Uterus (tissue), 2 donors: ENCODE data around the gene CLDN7.
A peak's percentile ranks its signal among the peaks of the same experiment; 100 is the strongest.

Experiments
- POLR2A ChIP-seq, 2 donors: fragments of 450-650 bp; IDR thresholded peaks; one replicate each; pipeline ENCODE4 v1.6.1; 2016; ENCODE audit warnings: antibody characterized with exemption in 2 of 2, mild to moderate bottlenecking in 1 of 2, moderate library complexity in 1 of 2
- TF ChIP-seq, protein P1 (sequence below), 4 experiments: fragments of 200-600 bp in 2 of 4; fragments of 450-650 bp in 2 of 4; sonication (generic) in 2 of 4; IDR thresholded peaks; one replicate each; pipeline ENCODE4 v1.5.1; 2016 to 2019; ENCODE audit warnings: antibody characterized with exemption in 4 of 4, mild to moderate bottlenecking in 2 of 4, moderate library complexity in 1 of 4

DNA sequence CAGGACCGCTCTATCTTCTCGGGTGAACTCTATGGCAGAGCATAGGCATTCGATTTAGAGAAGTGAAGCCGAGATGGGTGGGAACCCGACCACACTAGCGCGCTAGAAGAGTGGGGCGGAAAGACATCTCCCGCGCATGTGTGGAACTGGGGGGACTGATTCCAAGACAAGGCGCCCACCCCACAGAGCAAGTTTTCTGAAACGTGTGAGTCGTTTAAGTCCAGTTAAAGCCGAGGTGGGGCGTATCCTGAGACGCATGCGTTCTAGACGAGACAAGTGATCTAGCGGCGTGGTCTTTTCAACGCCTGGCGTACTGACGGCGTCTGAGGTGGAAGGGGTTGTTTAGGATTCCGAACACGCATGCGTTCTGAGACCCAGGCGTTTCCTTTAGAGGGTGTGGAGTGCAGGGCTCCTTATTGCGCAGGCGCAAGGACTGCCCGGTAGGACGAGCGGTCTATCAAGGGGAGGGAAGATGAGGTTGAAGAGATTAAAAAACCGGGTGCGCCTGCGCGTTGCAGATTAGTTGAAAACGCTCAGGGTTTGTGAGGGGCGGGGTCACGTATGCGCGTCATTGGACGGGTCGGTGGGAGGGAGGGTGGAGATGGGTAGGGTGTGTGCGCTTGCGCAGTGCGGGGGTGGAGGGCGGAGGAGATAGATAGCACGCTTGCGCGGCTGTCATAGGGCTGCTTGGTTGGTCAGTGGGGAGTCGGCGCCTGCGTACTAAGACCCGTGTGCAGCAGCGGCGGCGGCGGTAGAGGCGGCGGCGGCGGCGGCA is 44.8 kb upstream of the CLDN7 start, which contains the start of gene EIF5A:
- peak; percentile 88 to 96 for TF ChIP-seq POLR2A (IDR thresholded peaks at IDR 0.05)
- TF ChIP-seq, protein P1, sequence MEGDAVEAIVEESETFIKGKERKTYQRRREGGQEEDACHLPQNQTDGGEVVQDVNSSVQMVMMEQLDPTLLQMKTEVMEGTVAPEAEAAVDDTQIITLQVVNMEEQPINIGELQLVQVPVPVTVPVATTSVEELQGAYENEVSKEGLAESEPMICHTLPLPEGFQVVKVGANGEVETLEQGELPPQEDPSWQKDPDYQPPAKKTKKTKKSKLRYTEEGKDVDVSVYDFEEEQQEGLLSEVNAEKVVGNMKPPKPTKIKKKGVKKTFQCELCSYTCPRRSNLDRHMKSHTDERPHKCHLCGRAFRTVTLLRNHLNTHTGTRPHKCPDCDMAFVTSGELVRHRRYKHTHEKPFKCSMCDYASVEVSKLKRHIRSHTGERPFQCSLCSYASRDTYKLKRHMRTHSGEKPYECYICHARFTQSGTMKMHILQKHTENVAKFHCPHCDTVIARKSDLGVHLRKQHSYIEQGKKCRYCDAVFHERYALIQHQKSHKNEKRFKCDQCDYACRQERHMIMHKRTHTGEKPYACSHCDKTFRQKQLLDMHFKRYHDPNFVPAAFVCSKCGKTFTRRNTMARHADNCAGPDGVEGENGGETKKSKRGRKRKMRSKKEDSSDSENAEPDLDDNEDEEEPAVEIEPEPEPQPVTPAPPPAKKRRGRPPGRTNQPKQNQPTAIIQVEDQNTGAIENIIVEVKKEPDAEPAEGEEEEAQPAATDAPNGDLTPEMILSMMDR (IDR thresholded peaks at IDR 0.05): peak in 2 of 4 experiments; percentile 2 to 26
